Measurements from ENCODE around the gene PDCD11.

The PDCD11 gene

GRCh38 chr10:103450201-103450695, 53.8 kb downstream of the PDCD11 start:
- no peak for DNase-seq

GRCh38 chr10:103451091-103451813, 54.8 kb downstream of the PDCD11 start:
- peak; percentile 76 for DNase-seq

- peak; percentile 83 for DNase-seq
Measured at GRCh38 chr10:103451831-103452505, 55.5 kb downstream of the PDCD11 start, which contains the start of gene CALHM2. Gene CALHM2 (minus strand): TSS chr10:103452370. CDS start chr10:103449941, 2,429 bp downstream.

- no peak for DNase-seq
Measured at GRCh38 chr10:103452506-103453230, 56.2 kb downstream of the PDCD11 start.

- no peak for DNase-seq
Measured at GRCh38 chr10:103454026-103454425, 57.6 kb downstream of the PDCD11 start.

- DNase-seq = no peak
Measured at GRCh38 chr10:103455235-103455634, 58.8 kb downstream of the PDCD11 start.

GRCh38 chr10:103456074-103456660, 59.7 kb downstream of the PDCD11 start:
- DNase-seq = no peak

GRCh38 chr10:103457176-103457712, 60.8 kb downstream of the PDCD11 start:
- no peak for DNase-seq

- no peak for DNase-seq
Measured at GRCh38 chr10:103457896-103458583, 61.6 kb downstream of the PDCD11 start.

- no peak for DNase-seq
Measured at GRCh38 chr10:103458720-103459119, 62.3 kb downstream of the PDCD11 start, which contains the start of gene CALHM1. Gene CALHM1 (minus strand): TSS chr10:103458900. CDS start chr10:103458751, 149 bp downstream.

GRCh38 chr10:103459615-103460014, 63.2 kb downstream of the PDCD11 start:
- no peak for DNase-seq

- no peak for DNase-seq
Measured at GRCh38 chr10:103463499-103463898, 67.1 kb downstream of the PDCD11 start.

GRCh38 chr10:103465411-103466179, 69.2 kb downstream of the PDCD11 start:
- DNase-seq = no peak

GRCh38 chr10:103466734-103467133, 70.3 kb downstream of the PDCD11 start:
- DNase-seq = no peak

- DNase-seq = no peak
Measured at GRCh38 chr10:103467406-103467805, 71.0 kb downstream of the PDCD11 start.

GRCh38 chr10:103469201-103469600, 72.8 kb downstream of the PDCD11 start:
- DNase-seq = no peak

GRCh38 chr10:103470761-103471653, 74.6 kb downstream of the PDCD11 start:
- DNase-seq = peak; percentile 79

GRCh38 chr10:103472005-103472404, 75.6 kb downstream of the PDCD11 start:
- DNase-seq = no peak

- no peak for DNase-seq
Measured at GRCh38 chr10:103473261-103473671, 76.8 kb downstream of the PDCD11 start.

- no peak for DNase-seq
Measured at GRCh38 chr10:103474077-103474476, 77.7 kb downstream of the PDCD11 start.
